DOHH2 (cell line): ENCODE results near the gene LONRF3.

Experiments
- H3F3A ChIP-seq: fragments of 200-600 bp; sonication (generic), shearing (Covaris generic); 2 replicates; pipeline ENCODE4 v1.6.0; 2016; ENCODE audit warnings: antibody characterized with exemption, mild to moderate bottlenecking; ENCODE audit not compliant: control insufficient read depth, insufficient read depth
- H3K27ac ChIP-seq: fragments of 200-600 bp; sonication (generic); 2 replicates; pipeline ENCODE4 v1.5.1; 2014; ENCODE audit warnings: low read depth, mild to moderate bottlenecking, low read length, moderate library complexity
- H3K27me3 ChIP-seq: fragments of 200-600 bp; sonication (generic); 2 replicates; pipeline ENCODE4 v1.6.1; 2014; ENCODE audit warnings: mild to moderate bottlenecking, low read length, mixed read lengths; ENCODE audit not compliant: control insufficient read depth
- H3K36me3 ChIP-seq: fragments of 200-600 bp; sonication (generic); 2 replicates; pipeline ENCODE4 v1.6.1; 2014; ENCODE audit warnings: mild to moderate bottlenecking, low read length, moderate library complexity, mixed read lengths; ENCODE audit not compliant: control insufficient read depth
- H3K4me1 ChIP-seq: fragments of 200-600 bp; sonication (generic); 2 replicates; pipeline ENCODE4 v1.6.1; 2014; ENCODE audit warnings: mild to moderate bottlenecking, low read length, mixed read lengths; ENCODE audit not compliant: control insufficient read depth
- H3K4me2 ChIP-seq: fragments of 200-600 bp; sonication (generic); 2 replicates; pipeline ENCODE4 v1.6.0; 2014; ENCODE audit warnings: mild to moderate bottlenecking, low read length, moderate library complexity
- H3K4me3 ChIP-seq: fragments of 200-600 bp; sonication (generic); 2 replicates; pipeline ENCODE4 v1.5.1; 2014; ENCODE audit warnings: mild to moderate bottlenecking, low read length, mixed read lengths
- H3K79me2 ChIP-seq: fragments of 200-600 bp; sonication (generic); 2 replicates; pipeline ENCODE4 v1.6.1; 2014; ENCODE audit warnings: mild to moderate bottlenecking, low read length, mixed read lengths; ENCODE audit not compliant: control insufficient read depth
- H3K9me2 ChIP-seq: fragments of 200-600 bp; sonication (generic); replicated peaks from 2 replicates; pipeline ENCODE4 v1.6.1; 2014; ENCODE audit warnings: mild to moderate bottlenecking, low read length, mixed read lengths; ENCODE audit not compliant: control insufficient read depth
- H3K9me3 ChIP-seq: fragments of 200-600 bp; sonication (generic); 2 replicates; pipeline ENCODE4 v1.6.1; 2014; ENCODE audit warnings: antibody characterized with exemption, low read length, mixed read lengths; ENCODE audit not compliant: control insufficient read depth, insufficient read depth
- H4K20me1 ChIP-seq: fragments of 200-600 bp; sonication (generic); 2 replicates; pipeline ENCODE4 v1.6.0; 2014; ENCODE audit warnings: low read depth, mild to moderate bottlenecking, antibody characterized with exemption, low read length, moderate library complexity; ENCODE audit not compliant: control insufficient read depth, insufficient read depth
- CTCF ChIP-seq: fragments of 200-600 bp; sonication (generic); IDR thresholded peaks from one replicate; pipeline ENCODE4 v1.5.1; 2014; ENCODE audit warnings: antibody characterized with exemption, mild to moderate bottlenecking, low read depth, low read length; ENCODE audit not compliant: poor library complexity, severe bottlenecking
- EZH2phosphoT487 ChIP-seq: fragments of 200-600 bp; sonication (generic); IDR thresholded peaks from 2 replicates; pipeline ENCODE4 v1.6.1; 2017; ENCODE audit warnings: borderline replicate concordance, mild to moderate bottlenecking, antibody characterized with exemption, low read length, moderate library complexity, mixed read lengths

The LONRF3 gene

DNA sequence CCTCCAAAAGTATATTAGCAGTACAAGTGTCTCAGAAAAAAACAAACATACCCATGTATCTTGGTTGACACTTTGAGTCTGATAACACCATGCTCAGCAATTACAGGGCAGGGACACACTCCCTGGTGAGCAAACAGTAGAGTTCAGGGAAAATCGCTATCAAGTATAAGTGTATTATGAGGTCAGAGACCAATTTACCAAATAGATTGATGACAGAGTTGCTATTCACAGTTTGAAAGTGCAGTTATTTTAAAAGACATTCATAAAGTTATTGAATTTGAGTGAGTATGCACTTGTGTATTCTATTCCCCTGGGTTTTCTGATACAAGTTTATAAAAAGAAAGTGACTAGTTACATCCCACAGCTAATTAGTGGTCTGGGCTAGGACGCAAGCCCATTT lies 10.2 kb upstream of the LONRF3 start:
- Histone ChIP-seq H3K4me1 (no peaks in the 10 kb centered on the region), H3K27ac (no peak overlapping the region), H3K27me3 (no peaks in the 10 kb centered on the region), H4K20me1 (no peaks in the 10 kb centered on the region), H3K9me3 (no peaks in the 10 kb centered on the region), H3K36me3 (no peaks in the 10 kb centered on the region), H3F3A (no peaks in the 10 kb centered on the region), H3K4me2 (no peak overlapping the region), H3K79me2 (no peaks in the 10 kb centered on the region), H3K4me3 (no peak overlapping the region), H3K9me2 (no peaks in the 10 kb centered on the region)
- TF ChIP-seq EZH2phosphoT487 (no peak), CTCF (no peak)

DNA sequence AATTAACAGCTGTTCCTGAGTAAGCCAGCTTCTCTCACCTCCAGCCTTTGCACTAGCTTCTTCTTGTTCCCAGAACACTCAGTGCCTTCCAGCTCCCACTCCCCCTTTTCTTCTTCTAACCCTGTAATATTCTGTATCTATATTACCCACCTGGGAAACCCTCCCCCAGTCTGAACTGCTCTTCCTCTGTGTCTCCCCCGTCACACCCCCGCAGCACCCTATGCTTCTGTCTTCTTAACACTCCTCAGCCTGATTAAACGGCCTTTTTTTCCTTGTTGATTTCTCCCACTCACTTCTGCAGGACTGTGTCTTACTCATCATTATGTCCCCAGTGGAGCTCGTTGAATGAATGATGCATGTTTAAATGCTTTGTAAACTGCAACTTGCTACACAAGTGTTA lies 9.0 kb upstream of the LONRF3 start:
- H4K20me1 ChIP-seq, result no peaks in the 10 kb centered on the region

DNA sequence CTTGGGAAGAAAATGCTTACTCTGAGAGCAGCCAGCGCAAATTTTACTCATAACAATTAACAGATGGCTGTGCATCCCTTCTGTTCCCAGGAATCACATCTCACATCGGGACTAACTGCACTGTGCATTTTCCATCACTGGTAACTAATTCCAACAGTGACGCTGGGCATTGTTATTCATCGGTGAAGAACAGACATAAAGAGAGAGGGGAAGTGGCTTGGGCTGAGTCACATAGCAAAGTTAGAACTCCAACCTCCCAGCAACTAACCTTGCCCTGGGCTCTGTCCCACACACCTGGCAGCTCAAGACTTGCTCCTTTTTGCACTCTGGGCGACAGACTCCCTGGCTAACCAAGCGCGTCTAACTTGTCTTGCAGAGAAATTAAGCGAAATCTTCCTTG lies 6.4 kb upstream of the LONRF3 start:
- no peaks in the 10 kb centered on the region for H3K4me1 ChIP-seq
- no peaks in the 10 kb centered on the region for H4K20me1 ChIP-seq
- H3K4me3 ChIP-seq, result no peak overlapping the region
- H3K36me3 ChIP-seq, result no peaks in the 10 kb centered on the region
- H3K9me3 ChIP-seq, result no peaks in the 10 kb centered on the region
- TF ChIP-seq EZH2phosphoT487 (no peak), CTCF (no peak)
- H3K27me3 ChIP-seq, result no peaks in the 10 kb centered on the region
- no peak overlapping the region for H3K27ac ChIP-seq
- no peaks in the 10 kb centered on the region for H3K79me2 ChIP-seq
- H3F3A ChIP-seq, result no peaks in the 10 kb centered on the region
- H3K4me2 ChIP-seq, result no peak overlapping the region
- H3K9me2 ChIP-seq, result no peaks in the 10 kb centered on the region

More for the DNA sequence above, 9.0 kb upstream of the LONRF3 start:
- Histone ChIP-seq H3K9me3 (no peaks in the 10 kb centered on the region), H3F3A (no peaks in the 10 kb centered on the region), H3K9me2 (no peaks in the 10 kb centered on the region), H3K79me2 (no peaks in the 10 kb centered on the region), H3K4me2 (no peak overlapping the region), H3K4me3 (no peak overlapping the region), H3K4me1 (no peaks in the 10 kb centered on the region), H3K27me3 (no peaks in the 10 kb centered on the region), H3K36me3 (no peaks in the 10 kb centered on the region), H3K27ac (no peak overlapping the region)
- TF ChIP-seq EZH2phosphoT487 (no peak), CTCF (no peak)

DNA sequence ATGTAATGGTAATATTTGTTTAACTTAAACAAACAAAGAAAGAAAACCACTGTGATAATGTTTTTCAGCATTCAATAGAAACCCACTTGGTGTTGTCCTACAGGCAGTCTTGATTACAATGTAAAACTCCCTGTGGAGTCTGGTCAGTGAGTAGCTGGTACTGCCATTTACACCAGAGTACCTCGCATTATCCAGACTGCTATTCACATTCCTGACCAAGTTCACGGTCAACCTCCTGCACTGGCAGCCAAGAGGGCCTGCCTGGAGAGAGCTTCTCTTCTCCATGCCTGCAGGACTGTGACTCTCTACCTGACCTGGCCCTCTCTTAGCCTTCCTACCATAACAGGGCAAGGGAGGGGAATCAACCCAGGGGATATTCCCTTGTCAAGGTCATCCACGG lies 2.9 kb upstream of the LONRF3 start:
- H3K9me3 ChIP-seq, result no peaks in the 10 kb centered on the region
- no peaks in the 10 kb centered on the region for H4K20me1 ChIP-seq
- H3K27me3 ChIP-seq, result peaks cover 3% of the 10 kb centered on the region; the same call in 1 of the 2 replicates
- H3K36me3 ChIP-seq, result no peaks in the 10 kb centered on the region
- no peak overlapping the region for H3K4me3 ChIP-seq
- no peak overlapping the region for H3K4me2 ChIP-seq
- H3K79me2 ChIP-seq, result no peaks in the 10 kb centered on the region
- no peaks in the 10 kb centered on the region for H3F3A ChIP-seq
- no peaks in the 10 kb centered on the region for H3K9me2 ChIP-seq
- no peaks in the 10 kb centered on the region for H3K4me1 ChIP-seq
- H3K27ac ChIP-seq, result no peak overlapping the region
- TF ChIP-seq EZH2phosphoT487 (no peak), CTCF (no peak)
